ENCODE data around the gene NUP98. TPM values are rescaled to one million over a fixed set of nuclear protein-coding genes. Genes with fewer than 3 reads are reported as not detected.

NUP98 gene
- total RNA-seq, 1 experiment from 2014 or later, result 82.4 TPM

GRCh38 chr11:3662856-3663255 lies 134.5 kb downstream of the NUP98 start:
- H3K27ac ChIP-seq (ENCODE audit: low read depth, low read length, poor library complexity, severe bottlenecking), result no peak overlapping the region
- H3K4me1 ChIP-seq (ENCODE audit: insufficient read depth, low read length, poor library complexity, severe bottlenecking), result no peaks in the 10 kb centered on the region
- no peaks in the 10 kb centered on the region for H3K36me3 ChIP-seq (ENCODE audit: insufficient read depth, low read length, poor library complexity, severe bottlenecking)
- no peak for DNase-seq (ENCODE audit: low spot score)
- H3K4me3 ChIP-seq (ENCODE audit: low read depth, low read length, poor library complexity, severe bottlenecking), result no peak overlapping the region
- BruUV-seq (replicated peaks), result no TSS peak
- intact Hi-C loops (cut with micrococcal nuclease; ENCODE audit: unreplicated experiment), result no loop called here
- no peaks in the 10 kb centered on the region for H3K27me3 ChIP-seq (replicated peaks; ENCODE audit: insufficient read depth, low read depth, low read length, poor library complexity)
- TF ChIP-seq CTCF (conservative IDR thresholded peaks at IDR 0.05; ENCODE audit: low read depth, low read length), result no peak
- TF ChIP-seq EZH2 (IDR thresholded peaks at IDR 0.05; ENCODE audit: borderline replicate concordance, low read depth, low read length, poor library complexity, severe bottlenecking), result no peak
- POLR2A ChIA-PET (ENCODE audit: low non-redundant PET), result no interaction called here
- no peaks in the 10 kb centered on the region for H3K9me3 ChIP-seq (ENCODE audit: low read depth, low read length, poor library complexity, severe bottlenecking)
- CTCF ChIA-PET, result no interaction called here

- H3K27me3 ChIP-seq (replicated peaks; ENCODE audit: insufficient read depth, low read depth, low read length, poor library complexity), result no peaks in the 10 kb centered on the region
- no peaks in the 10 kb centered on the region for H3K9me3 ChIP-seq (ENCODE audit: low read depth, low read length, poor library complexity, severe bottlenecking)
- intact Hi-C loops (cut with micrococcal nuclease; ENCODE audit: unreplicated experiment), result no loop called here
- H3K4me3 ChIP-seq (ENCODE audit: low read depth, low read length, poor library complexity, severe bottlenecking), result no peak overlapping the region
- H3K36me3 ChIP-seq (ENCODE audit: insufficient read depth, low read length, poor library complexity, severe bottlenecking), result no peaks in the 10 kb centered on the region
- H3K4me1 ChIP-seq (ENCODE audit: insufficient read depth, low read length, poor library complexity, severe bottlenecking), result no peaks in the 10 kb centered on the region
- CTCF ChIA-PET, result no interaction called here
- POLR2A ChIA-PET (ENCODE audit: low non-redundant PET), result no interaction called here
- H3K27ac ChIP-seq (ENCODE audit: low read depth, low read length, poor library complexity, severe bottlenecking), result no peak overlapping the region
- DNase-seq (ENCODE audit: low spot score), result no peak
- TF ChIP-seq CTCF (conservative IDR thresholded peaks at IDR 0.05; ENCODE audit: low read depth, low read length) (no peak), EZH2 (IDR thresholded peaks at IDR 0.05; ENCODE audit: borderline replicate concordance, low read depth, low read length, poor library complexity, severe bottlenecking) (no peak)
- BruUV-seq (replicated peaks), result no TSS peak
Measured at GRCh38 chr11:3660960-3661359, 136.4 kb downstream of the NUP98 start.

GRCh38 chr11:3659595-3660515 lies 137.5 kb downstream of the NUP98 start:
- TF ChIP-seq CTCF (conservative IDR thresholded peaks at IDR 0.05; ENCODE audit: low read depth, low read length), result no peak
- TF ChIP-seq EZH2 (IDR thresholded peaks at IDR 0.05; ENCODE audit: borderline replicate concordance, low read depth, low read length, poor library complexity, severe bottlenecking), result no peak
- Histone ChIP-seq H3K36me3 (ENCODE audit: insufficient read depth, low read length, poor library complexity, severe bottlenecking) (no peaks in the 10 kb centered on the region), H3K27ac (ENCODE audit: low read depth, low read length, poor library complexity, severe bottlenecking) (no peak overlapping the region), H3K9me3 (ENCODE audit: low read depth, low read length, poor library complexity, severe bottlenecking) (no peaks in the 10 kb centered on the region), H3K27me3 (replicated peaks; ENCODE audit: insufficient read depth, low read depth, low read length, poor library complexity) (no peaks in the 10 kb centered on the region), H3K4me1 (ENCODE audit: insufficient read depth, low read length, poor library complexity, severe bottlenecking) (no peaks in the 10 kb centered on the region), H3K4me3 (ENCODE audit: low read depth, low read length, poor library complexity, severe bottlenecking) (no peak overlapping the region)
- no TSS peak for BruUV-seq (replicated peaks)
- POLR2A ChIA-PET (ENCODE audit: low non-redundant PET), result no interaction called here
- no peak for DNase-seq (ENCODE audit: low spot score)
- intact Hi-C loops (cut with micrococcal nuclease; ENCODE audit: unreplicated experiment), result no loop called here
- CTCF ChIA-PET, result no interaction called here

Data from A673 (cell line).